ENCODE results near the gene COMTD1.

Gene COMTD1

GRCh38 chr10:75261813-75262705 is 26.3 kb upstream of the COMTD1 start:
- no peak overlapping the region for H3K27ac ChIP-seq (ENCODE audit: low read depth, low read length)
- no peak for TF ChIP-seq EZH2phosphoT487 (IDR thresholded peaks at IDR 0.05; ENCODE audit: borderline replicate concordance, low read length)
- no peak for TF ChIP-seq CTCF (IDR thresholded peaks at IDR 0.05; ENCODE audit: low read depth, low read length, poor library complexity, severe bottlenecking)
- H3K36me3 ChIP-seq (ENCODE audit: control insufficient read depth, low read length), result no peaks in the 10 kb centered on the region
- no peaks in the 10 kb centered on the region for H3F3A ChIP-seq (ENCODE audit: control insufficient read depth, insufficient read depth)
- H3K4me1 ChIP-seq (ENCODE audit: control insufficient read depth, low read length), result no peaks in the 10 kb centered on the region
- no peak overlapping the region for H3K4me3 ChIP-seq (ENCODE audit: low read length)
- H3K4me2 ChIP-seq (ENCODE audit: low read length), result no peak overlapping the region
- H3K79me2 ChIP-seq (ENCODE audit: control insufficient read depth, low read length), result no peaks in the 10 kb centered on the region
- H3K27me3 ChIP-seq (ENCODE audit: control insufficient read depth, low read length), result no peaks in the 10 kb centered on the region
- no peaks in the 10 kb centered on the region for H3K9me3 ChIP-seq (ENCODE audit: control insufficient read depth, insufficient read depth, low read length)
- no peaks in the 10 kb centered on the region for H3K9me2 ChIP-seq (replicated peaks; ENCODE audit: control insufficient read depth, low read length)
- H4K20me1 ChIP-seq (ENCODE audit: control insufficient read depth, insufficient read depth, low read depth, low read length), result no peaks in the 10 kb centered on the region

DNA sequence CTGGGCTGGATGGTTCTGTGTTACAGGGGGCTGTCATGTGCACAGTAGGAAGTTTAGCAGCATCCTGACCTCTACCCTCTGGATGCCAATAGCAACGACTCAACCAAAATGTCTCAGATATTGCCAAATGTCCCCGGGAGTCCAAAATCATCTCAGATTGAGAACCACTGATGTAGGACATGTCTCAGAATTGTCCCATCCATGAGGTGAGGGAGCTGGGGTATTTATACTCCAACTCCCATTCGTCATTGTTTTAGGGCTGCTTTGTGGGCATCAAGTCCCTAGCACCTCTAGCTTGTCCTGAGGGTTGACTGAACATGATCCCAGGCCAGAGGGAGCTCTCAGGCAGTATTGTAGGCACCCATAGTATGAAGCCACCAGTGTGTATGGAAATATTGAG is 25.2 kb upstream of the COMTD1 start:
- H3K9me2 ChIP-seq (replicated peaks; ENCODE audit: control insufficient read depth, low read length), result no peaks in the 10 kb centered on the region
- no peak overlapping the region for H3K4me3 ChIP-seq (ENCODE audit: low read length)
- no peaks in the 10 kb centered on the region for H3K79me2 ChIP-seq (ENCODE audit: control insufficient read depth, low read length)
- no peak overlapping the region for H3K27ac ChIP-seq (ENCODE audit: low read depth, low read length)
- no peaks in the 10 kb centered on the region for H3K4me1 ChIP-seq (ENCODE audit: control insufficient read depth, low read length)
- H4K20me1 ChIP-seq (ENCODE audit: control insufficient read depth, insufficient read depth, low read depth, low read length), result no peaks in the 10 kb centered on the region
- H3K36me3 ChIP-seq (ENCODE audit: control insufficient read depth, low read length), result no peaks in the 10 kb centered on the region
- no peaks in the 10 kb centered on the region for H3K9me3 ChIP-seq (ENCODE audit: control insufficient read depth, insufficient read depth, low read length)
- no peaks in the 10 kb centered on the region for H3F3A ChIP-seq (ENCODE audit: control insufficient read depth, insufficient read depth)
- no peaks in the 10 kb centered on the region for H3K27me3 ChIP-seq (ENCODE audit: control insufficient read depth, low read length)
- H3K4me2 ChIP-seq (ENCODE audit: low read length), result no peak overlapping the region
- no peak for TF ChIP-seq CTCF (IDR thresholded peaks at IDR 0.05; ENCODE audit: low read depth, low read length, poor library complexity, severe bottlenecking)
- no peak for TF ChIP-seq EZH2phosphoT487 (IDR thresholded peaks at IDR 0.05; ENCODE audit: borderline replicate concordance, low read length)

DNA sequence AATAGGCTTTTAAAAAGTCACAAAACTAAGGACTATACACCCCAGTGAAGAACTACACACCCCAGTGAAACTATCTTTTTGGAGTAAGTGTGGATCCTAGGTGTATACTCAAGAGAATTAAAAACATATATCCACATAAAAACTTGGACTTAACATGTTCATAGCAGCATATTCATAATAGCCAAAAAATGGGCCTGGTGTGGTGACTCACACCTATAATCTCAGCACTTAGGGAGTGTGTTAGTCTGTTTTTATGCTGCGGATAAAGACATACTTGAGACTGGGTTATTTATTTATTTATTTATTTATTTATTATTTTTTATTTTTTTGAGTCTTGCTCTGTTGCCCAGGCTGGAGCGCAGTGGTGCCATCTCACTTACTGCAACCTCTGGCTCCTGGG is 19.0 kb upstream of the COMTD1 start:
- Histone ChIP-seq H3F3A (ENCODE audit: control insufficient read depth, insufficient read depth) (no peaks in the 10 kb centered on the region), H3K4me2 (ENCODE audit: low read length) (no peak overlapping the region), H3K9me2 (replicated peaks; ENCODE audit: control insufficient read depth, low read length) (no peaks in the 10 kb centered on the region), H3K9me3 (ENCODE audit: control insufficient read depth, insufficient read depth, low read length) (peaks cover 7% of the 10 kb centered on the region), H3K79me2 (ENCODE audit: control insufficient read depth, low read length) (no peaks in the 10 kb centered on the region), H3K36me3 (ENCODE audit: control insufficient read depth, low read length) (no peaks in the 10 kb centered on the region), H3K4me3 (ENCODE audit: low read length) (no peak overlapping the region), H3K27ac (ENCODE audit: low read depth, low read length) (no peak overlapping the region), H3K4me1 (ENCODE audit: control insufficient read depth, low read length) (no peaks in the 10 kb centered on the region), H4K20me1 (ENCODE audit: control insufficient read depth, insufficient read depth, low read depth, low read length) (no peaks in the 10 kb centered on the region), H3K27me3 (ENCODE audit: control insufficient read depth, low read length) (no peaks in the 10 kb centered on the region)
- TF ChIP-seq CTCF (IDR thresholded peaks at IDR 0.05; ENCODE audit: low read depth, low read length, poor library complexity, severe bottlenecking) (no peak), EZH2phosphoT487 (IDR thresholded peaks at IDR 0.05; ENCODE audit: borderline replicate concordance, low read length) (no peak)

Measured in DOHH2 (cell line).